ENCODE data around the gene E2F8. TPM values are rescaled to one million over a fixed set of nuclear protein-coding genes. Genes with fewer than 3 reads are reported as not detected.

Gene E2F8
- total and polyA plus RNA-seq, 2 donors (not counting 1 experiment from before 2014, with no cell fraction given) = 0.17 to 0.94 TPM

DNA sequence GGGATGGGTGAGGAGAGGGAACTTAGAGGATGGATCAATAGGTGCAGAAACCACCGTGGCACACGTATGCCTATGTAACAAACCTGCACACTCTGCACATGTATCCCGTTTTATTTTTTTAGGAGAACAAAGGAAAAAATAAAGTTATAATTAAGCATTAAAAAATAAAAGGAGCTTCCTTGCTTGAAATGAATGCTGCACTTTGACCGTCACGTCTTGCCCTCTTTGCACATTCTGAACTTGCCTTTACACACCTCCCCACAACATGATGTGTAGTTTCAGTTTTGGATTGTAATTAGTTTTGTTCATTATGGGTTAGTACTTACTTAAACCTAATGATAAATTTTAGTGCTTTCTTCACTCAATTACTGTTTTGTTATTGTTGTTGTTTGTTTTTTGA lies 35.9 kb downstream of the E2F8 start:
- DNase-seq (ENCODE audit: low read depth in 2 of 2) = no peak
- TF ChIP-seq CTCF (conservative IDR thresholded peaks at IDR 0.05 in 1 of 2, IDR thresholded peaks at IDR 0.05 in 1 of 2; ENCODE audit: low read depth in 1 of 2, low read length in 2 of 2) (no peak), EZH2 (IDR thresholded peaks at IDR 0.05; ENCODE audit: low read length, missing control alignments) (no peak)
- H3K27me3 ChIP-seq (ENCODE audit: control insufficient read depth, insufficient read depth, low read length) = peaks cover 10% of the 10 kb centered on the region
- peaks cover 2% of the 10 kb centered on the region for H3K4me1 ChIP-seq (ENCODE audit: control insufficient read depth, extremely low read depth, insufficient read depth, low read length)
- no peak overlapping the region for H3K9ac ChIP-seq (ENCODE audit: insufficient read depth, low read length)
- H3K9me3 ChIP-seq (ENCODE audit: control insufficient read depth, insufficient read depth, low read depth, low read length) = no peaks in the 10 kb centered on the region
- no peak overlapping the region for H3K27ac ChIP-seq (ENCODE audit: insufficient read depth, low read length)
- no peak overlapping the region for H2AFZ ChIP-seq (ENCODE audit: low read length)
- no peaks in the 10 kb centered on the region for H3K79me2 ChIP-seq (ENCODE audit: control insufficient read depth, insufficient read depth, low read length)
- H3K4me3 ChIP-seq (replicated peaks in 1 of 4; ENCODE audit: control extremely low read depth in 1 of 4, insufficient read depth in 1 of 4, low read depth in 3 of 4, low read length in 4 of 4) = no peak overlapping the region
- H3K36me3 ChIP-seq (ENCODE audit: control insufficient read depth, insufficient read depth, low read length) = no peaks in the 10 kb centered on the region
- no peak overlapping the region for H3K4me2 ChIP-seq (ENCODE audit: extremely low read depth, insufficient read depth, low read length)
- H4K20me1 ChIP-seq (ENCODE audit: control insufficient read depth, extremely low read depth, insufficient read depth, low read length) = no peaks in the 10 kb centered on the region

DNA sequence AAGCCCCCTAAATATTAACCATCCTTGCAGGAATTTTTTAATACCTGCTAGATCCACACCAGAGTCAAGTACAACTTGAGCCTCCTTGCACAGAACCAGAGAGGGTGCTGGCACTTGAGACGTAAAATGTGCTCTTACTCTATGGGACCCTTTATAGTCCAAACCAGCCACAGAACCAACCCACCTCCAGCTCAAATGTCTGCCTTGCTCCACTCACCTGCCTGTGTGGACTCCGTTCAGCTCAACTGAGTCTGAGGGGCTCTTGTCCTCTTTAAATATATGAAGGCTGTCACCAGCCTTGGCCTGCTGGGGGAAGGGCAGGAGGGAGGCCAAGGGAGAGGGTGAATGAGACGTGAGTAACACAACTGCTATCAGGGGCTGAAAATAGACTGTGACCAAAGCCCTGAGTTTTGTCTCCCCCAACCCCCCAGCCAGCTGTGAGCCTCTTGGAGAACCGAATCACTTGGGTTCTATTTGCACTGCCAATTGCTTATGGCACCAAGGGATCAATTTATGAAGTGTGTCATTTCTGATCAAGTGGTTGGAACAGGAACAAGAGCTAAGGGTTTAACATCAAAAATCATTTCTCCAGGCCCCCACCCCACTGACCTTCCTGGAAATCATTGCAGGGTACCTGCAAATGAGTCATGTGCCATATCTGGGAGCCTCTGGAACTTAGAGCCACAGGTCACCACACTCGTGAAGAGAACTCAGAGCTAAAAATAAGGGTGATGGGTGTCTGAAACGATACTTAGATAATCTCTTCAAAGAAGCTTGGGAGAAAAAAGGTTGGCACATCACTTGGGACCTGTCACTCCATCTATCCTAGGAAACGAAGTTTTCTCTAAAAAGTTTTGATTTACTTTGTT lies 38.8 kb downstream of the E2F8 start, which contains the start of gene CSRP3:
Gene CSRP3 (minus strand): TSS at position 247 of the 869 bp plus-strand sequence. CDS start 9,535 bp downstream, outside the sequence.
- TF ChIP-seq CTCF (conservative IDR thresholded peaks at IDR 0.05 in 1 of 2, IDR thresholded peaks at IDR 0.05 in 1 of 2; ENCODE audit: low read depth in 1 of 2, low read length in 2 of 2) (no peak), EZH2 (IDR thresholded peaks at IDR 0.05; ENCODE audit: low read length, missing control alignments) (no peak)

GRCh38 chr11:19200410-19201201 lies 40.1 kb downstream of the E2F8 start:
- Histone ChIP-seq H3K4me1 (ENCODE audit: control insufficient read depth, extremely low read depth, insufficient read depth, low read length) (peaks cover 2% of the 10 kb centered on the region), H3K27ac (ENCODE audit: insufficient read depth, low read length) (no peak overlapping the region)
- DNase-seq (ENCODE audit: low read depth in 2 of 2) = peak; percentile 76 to 83

More for the DNA sequence above, 38.8 kb downstream of the E2F8 start, which contains the start of gene CSRP3:
- Histone ChIP-seq H3K27ac (ENCODE audit: insufficient read depth, low read length) (no peak within 1 kb of the TSS), H3K4me1 (ENCODE audit: control insufficient read depth, extremely low read depth, insufficient read depth, low read length) (peaks cover 2% of the 10 kb centered on the region), H4K20me1 (ENCODE audit: control insufficient read depth, extremely low read depth, insufficient read depth, low read length) (no peaks in the 10 kb centered on the region), H3K9me3 (ENCODE audit: control insufficient read depth, insufficient read depth, low read depth, low read length) (no peaks in the 10 kb centered on the region), H3K9ac (ENCODE audit: insufficient read depth, low read length) (no peak within 1 kb of the TSS), H3K27me3 (ENCODE audit: control insufficient read depth, insufficient read depth, low read length) (peaks cover 10% of the 10 kb centered on the region), H3K4me3 (replicated peaks in 1 of 4; ENCODE audit: control extremely low read depth in 1 of 4, insufficient read depth in 1 of 4, low read depth in 3 of 4, low read length in 4 of 4) (no peak within 1 kb of the TSS), H2AFZ (ENCODE audit: low read length) (no peak within 1 kb of the TSS), H3K36me3 (ENCODE audit: control insufficient read depth, insufficient read depth, low read length) (no peaks in the 10 kb centered on the region), H3K79me2 (ENCODE audit: control insufficient read depth, insufficient read depth, low read length) (no peaks in the 10 kb centered on the region), H3K4me2 (ENCODE audit: extremely low read depth, insufficient read depth, low read length) (no peak within 1 kb of the TSS)
- peak in 1 of 2 donors; percentile 56 for DNase-seq (ENCODE audit: low read depth in 2 of 2)

More at GRCh38 chr11:19200410-19201201, 40.1 kb downstream of the E2F8 start:
- Histone ChIP-seq H4K20me1 (ENCODE audit: control insufficient read depth, extremely low read depth, insufficient read depth, low read length) (no peaks in the 10 kb centered on the region), H3K36me3 (ENCODE audit: control insufficient read depth, insufficient read depth, low read length) (no peaks in the 10 kb centered on the region), H3K79me2 (ENCODE audit: control insufficient read depth, insufficient read depth, low read length) (no peaks in the 10 kb centered on the region), H2AFZ (ENCODE audit: low read length) (no peak overlapping the region), H3K4me2 (ENCODE audit: extremely low read depth, insufficient read depth, low read length) (no peak overlapping the region), H3K9ac (ENCODE audit: insufficient read depth, low read length) (no peak overlapping the region), H3K27me3 (ENCODE audit: control insufficient read depth, insufficient read depth, low read length) (peaks cover 8% of the 10 kb centered on the region), H3K4me3 (replicated peaks in 1 of 4; ENCODE audit: control extremely low read depth in 1 of 4, insufficient read depth in 1 of 4, low read depth in 3 of 4, low read length in 4 of 4) (no peak overlapping the region), H3K9me3 (ENCODE audit: control insufficient read depth, insufficient read depth, low read depth, low read length) (no peaks in the 10 kb centered on the region)
- TF ChIP-seq CTCF (conservative IDR thresholded peaks at IDR 0.05 in 1 of 2, IDR thresholded peaks at IDR 0.05 in 1 of 2; ENCODE audit: low read depth in 1 of 2, low read length in 2 of 2) (no peak), EZH2 (IDR thresholded peaks at IDR 0.05; ENCODE audit: low read length, missing control alignments) (no peak)

Measured in fibroblast of lung (primary cell).